Peyer's patch (tissue), 4 donors: ENCODE measurements around the gene CSTF3.

Experiments used
- CTCF ChIP-seq, 6 experiments: fragments of 450-650 bp in 4 of 6; fragments of 200-600 bp in 2 of 6; sonication (generic) in 1 of 6; IDR thresholded peaks; one replicate each; pipeline ENCODE4 v1.5.1; 2017 to 2019; ENCODE audit warnings: antibody characterized with exemption in 6 of 6, mild to moderate bottlenecking in 3 of 6, moderate library complexity in 1 of 6
- POLR2A ChIP-seq, 2 donors: fragments of 450-650 bp; IDR thresholded peaks; one replicate each; pipeline ENCODE4 v1.5.1; 2017; ENCODE audit warnings: antibody characterized with exemption in 2 of 2, mild to moderate bottlenecking in 2 of 2, moderate library complexity in 2 of 2

DNA sequence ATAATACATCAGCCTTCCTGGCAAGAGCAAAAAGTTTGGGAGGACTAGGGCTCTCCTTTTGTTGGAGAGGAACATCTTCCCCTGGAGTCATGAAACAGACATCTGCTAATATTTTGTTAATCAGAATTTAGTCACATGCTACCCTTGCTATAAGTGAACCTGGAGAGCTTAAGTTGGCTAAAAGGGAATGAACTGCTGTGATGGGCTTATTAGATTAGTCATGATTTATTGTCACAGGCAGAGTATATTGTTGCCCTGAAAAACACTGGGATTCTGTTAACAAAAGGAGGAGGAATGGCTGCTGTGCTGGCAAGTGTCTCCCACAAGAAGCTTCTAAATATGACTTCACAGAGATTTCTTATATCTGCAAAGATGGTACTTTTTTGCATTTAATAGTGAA lies 105.9 kb downstream of the CSTF3 start:
- TF ChIP-seq CTCF (IDR thresholded peaks at IDR 0.05), result no peak
- TF ChIP-seq POLR2A (IDR thresholded peaks at IDR 0.05), result no peak
